ENCODE data around the gene RAD51AP1.
"Not testable (repeated sequence)": the region's sequence is repeated elsewhere in the genome, so short reads cannot be mapped to it uniquely, and the experiment has no call there.

Gene RAD51AP1, protein sequence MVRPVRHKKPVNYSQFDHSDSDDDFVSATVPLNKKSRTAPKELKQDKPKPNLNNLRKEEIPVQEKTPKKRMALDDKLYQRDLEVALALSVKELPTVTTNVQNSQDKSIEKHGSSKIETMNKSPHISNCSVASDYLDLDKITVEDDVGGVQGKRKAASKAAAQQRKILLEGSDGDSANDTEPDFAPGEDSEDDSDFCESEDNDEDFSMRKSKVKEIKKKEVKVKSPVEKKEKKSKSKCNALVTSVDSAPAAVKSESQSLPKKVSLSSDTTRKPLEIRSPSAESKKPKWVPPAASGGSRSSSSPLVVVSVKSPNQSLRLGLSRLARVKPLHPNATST

DNA sequence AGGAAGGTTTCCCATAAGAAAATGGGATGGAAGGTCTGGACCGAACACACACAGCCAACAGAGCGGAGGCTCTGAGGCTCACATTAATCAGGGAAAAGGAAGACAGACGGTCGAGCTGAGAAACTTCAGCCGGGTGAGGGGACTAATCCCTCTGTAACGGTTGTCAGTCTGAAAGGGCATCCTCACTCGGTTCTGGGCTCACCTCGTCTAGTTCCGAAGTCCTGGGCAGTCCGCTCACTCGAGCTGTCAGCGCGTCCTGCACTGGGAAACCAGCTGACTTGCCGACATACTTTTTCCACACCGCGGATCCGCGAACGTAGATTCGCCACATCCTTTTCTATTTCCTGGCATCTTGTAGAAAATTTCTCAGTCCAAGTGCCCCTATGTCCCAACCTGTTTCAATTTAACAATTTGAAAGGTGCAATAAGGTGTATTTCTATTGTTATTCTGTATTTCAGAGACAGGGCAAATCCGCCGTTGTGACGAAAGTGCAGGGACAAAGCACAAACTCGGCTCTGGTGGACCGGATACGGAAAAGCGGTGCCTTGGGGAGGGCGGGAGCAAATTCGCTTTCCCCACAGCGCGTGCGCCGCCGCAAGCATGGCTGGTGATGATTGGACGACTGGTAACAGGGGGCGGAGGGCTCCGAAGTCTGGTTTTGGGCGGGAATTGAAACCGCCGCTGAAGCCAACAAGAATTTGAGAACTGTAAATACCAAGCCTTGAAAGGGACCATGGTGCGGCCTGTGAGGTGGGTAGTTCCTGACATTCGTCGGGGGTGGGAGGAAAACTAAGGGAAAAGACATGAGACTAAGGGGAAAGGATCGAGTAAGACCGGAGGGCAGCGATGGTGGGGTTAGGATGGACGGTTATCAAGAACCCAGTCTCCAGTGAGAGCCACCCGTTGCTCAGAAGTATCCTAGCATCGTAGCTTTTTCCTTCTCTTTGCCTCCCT lies at the start of gene RAD51AP1:
RAD51AP1 (plus strand) TSS at position 684 of the 954 bp plus-strand sequence; CDS start at position 734, 50 bp downstream.
- peak; percentile 85 to 90 (median 88) for DNase-seq

DNA sequence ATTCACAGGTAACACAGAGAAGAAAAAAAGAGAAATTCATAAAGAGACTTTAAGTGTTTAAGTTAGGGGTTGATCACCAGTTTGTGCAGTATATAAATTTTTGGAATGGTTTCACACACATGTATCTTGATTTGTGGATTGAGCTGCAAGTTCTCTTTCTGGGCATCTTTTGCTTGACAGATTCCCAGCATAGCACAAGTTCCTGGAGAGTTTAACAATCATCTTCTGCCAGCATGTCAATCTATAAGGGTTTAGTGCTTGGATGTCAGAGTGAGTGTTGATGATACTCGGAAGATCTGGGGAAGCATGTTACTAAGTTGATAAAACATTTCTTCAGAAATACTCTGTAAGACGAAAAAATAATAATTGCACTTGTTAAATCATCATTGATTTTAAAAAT lies 49.1 kb upstream of the RAD51AP1 start:
- no peak for DNase-seq

DNA sequence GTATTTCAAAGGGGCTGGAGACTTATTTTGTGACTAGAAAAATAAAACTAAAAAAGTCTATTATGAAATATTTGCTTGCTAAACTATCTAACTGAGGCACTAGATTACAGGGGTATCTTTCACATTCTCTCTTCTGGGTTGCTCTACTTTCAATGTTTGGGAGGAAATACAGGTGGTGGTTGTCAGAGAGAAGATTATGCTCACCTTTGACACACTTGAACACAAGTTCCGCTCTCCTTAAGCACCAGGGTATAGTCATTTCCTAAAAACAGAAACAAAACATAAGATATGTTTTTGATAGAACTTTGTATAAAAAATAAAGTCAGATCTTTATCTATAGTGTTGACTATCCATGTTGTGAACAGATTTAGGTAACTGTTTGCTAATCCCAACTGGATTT lies 47.7 kb upstream of the RAD51AP1 start:
- DNase-seq: no peak

DNA sequence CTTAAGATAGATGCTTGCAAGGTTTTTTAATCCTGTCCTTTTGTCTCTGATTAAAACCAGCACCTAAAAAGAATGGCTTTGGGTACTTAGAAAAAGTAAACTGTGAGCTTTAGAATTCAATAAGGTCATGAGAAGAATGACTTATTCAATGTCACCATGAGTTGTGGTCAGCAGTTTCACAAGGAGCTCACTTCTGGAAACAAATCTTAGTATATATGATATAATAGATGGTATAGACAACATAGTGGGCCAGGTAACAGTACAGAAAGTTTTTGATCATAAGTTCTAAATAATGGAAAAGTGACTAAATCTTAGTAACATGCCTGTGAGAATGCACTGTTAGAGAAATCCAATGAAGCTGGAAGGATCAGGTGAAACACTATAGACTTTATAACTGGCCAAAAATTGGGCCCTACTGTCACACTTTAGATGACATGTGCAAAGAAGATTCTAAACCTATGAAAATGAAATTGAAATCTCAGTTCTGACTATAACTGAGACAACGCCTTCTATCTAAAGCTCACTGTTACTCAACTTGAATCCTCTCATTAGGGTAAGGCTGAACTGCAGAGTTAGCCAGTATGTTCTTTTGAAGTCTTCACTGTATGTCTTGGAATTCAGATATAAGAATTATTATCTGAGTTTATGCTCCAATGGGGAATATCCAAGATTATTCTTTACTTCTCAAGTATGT lies 42.4 kb upstream of the RAD51AP1 start:
- DNase-seq: no peak

DNA sequence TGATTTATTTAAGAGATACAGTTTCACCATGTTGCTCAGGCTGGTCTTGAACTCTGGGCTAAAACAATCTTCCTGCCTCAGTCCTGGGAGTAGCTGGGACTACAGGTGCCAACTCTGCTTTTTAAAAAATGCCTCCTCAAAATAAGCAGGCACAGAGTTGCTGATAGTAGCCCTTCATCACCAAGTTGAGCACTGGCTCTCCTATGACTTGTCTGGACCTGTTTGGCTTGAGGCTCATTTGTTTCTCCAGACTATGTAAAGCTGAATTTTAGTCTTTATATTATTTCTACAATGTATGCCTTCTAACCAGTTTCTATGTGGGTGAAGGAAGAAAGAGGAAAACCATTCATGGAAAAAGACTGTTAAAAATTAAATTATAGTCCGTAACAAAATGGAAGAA lies 39.5 kb upstream of the RAD51AP1 start:
- no peak for DNase-seq

DNA sequence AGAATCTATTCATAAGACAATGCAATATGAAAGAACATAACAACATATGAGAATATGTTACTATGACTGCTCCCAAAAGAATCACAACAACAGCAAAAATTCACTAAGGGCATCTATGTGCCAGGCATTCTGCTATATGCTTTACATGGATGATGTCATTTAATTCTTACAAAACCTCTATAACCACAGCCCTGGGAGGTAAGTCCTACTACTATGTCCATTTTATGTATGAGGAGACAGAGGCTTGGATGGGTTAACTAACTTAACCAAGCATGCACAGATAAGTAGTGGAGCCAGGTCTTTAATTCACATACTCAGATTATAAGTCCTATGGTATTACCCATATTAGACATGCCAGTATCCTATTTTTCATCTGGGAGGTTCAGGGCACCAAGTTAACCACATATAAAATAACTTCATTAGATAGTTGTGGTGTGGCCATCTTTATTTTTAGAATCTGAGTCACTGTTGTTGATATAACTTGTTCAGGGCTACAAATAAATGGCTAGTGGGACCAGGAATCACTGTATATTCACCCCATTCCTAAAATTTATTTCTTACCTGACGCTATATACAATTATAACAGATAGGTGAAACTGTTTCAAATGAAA lies 33.2 kb upstream of the RAD51AP1 start:
- DNase-seq: no peak

DNA sequence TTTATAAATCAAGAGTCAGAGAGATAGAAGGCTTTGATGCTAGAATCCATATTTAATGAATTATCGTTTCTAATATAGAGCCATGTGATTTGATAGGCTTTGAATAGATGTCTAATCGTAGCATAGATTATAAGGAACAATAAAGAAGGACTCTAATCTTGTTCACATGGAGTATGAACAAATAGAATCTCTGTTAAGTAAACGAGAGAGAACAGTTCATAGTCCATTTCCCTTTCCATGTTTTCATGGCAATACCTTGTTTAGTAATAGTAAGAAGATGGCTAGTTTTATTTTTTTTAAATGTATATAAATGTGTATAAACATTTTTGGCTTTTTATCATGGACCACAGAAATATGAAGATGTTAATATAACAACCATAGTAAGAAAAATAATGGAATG lies 32.3 kb upstream of the RAD51AP1 start:
- no peak for DNase-seq

DNA sequence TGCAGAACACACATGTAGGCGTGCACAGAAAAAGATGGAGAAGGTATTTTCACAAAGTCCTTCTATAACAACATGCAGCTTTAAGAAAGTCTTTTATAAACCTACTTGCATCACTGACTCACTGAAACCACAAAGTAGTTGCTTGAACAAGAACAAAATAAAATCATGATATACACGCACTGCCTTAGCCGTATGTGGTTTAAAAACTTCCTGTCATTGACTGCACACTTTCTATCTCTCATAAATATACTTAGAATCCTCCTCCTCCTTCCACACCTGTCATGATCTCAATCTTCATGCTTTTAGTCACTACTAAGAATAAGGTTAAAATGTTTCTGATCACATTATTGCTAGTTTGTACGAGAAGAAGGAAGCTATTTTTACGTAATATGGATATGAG lies 31.8 kb upstream of the RAD51AP1 start:
- no peak for DNase-seq

DNA sequence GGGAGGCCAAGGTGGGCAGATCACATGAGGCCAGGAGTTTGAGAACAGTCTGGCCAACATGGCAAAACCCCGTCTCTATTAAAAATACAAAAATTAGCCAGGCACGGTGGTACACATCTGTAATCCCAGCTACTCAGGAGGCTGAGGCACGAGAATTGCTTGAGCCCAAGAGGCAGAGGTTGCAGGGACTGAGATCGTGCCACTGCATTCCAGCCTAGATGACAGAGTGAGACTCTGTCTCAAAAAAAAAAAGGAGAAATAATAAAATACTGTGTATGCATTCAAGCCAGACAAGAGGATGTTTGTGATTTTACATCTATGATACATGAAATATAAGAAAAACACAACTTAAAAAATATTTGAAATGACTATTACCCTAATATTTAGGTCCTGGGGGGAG lies 30.2 kb upstream of the RAD51AP1 start:
- not testable (repeated sequence) for DNase-seq

DNA sequence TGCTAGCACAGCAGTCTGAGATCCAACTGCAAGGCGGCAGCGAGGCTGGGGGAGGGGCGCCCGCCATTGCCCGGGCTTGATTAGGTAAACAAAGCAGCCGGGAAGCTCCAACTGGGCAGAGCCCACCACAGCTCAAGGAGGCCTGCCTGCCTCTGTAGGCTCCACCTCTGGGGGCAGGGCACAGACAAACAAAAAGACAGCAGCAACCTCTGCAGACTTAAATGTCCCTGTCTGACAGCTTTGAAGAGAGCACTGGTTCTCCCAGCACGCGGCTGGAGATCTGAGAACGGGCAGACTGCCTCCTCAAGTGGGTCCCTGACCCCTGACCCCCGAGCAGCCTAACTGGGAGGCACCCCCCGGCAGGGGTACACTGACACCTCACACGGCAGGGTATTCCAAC lies 29.4 kb upstream of the RAD51AP1 start:
- DNase-seq: not testable (repeated sequence)

DNA sequence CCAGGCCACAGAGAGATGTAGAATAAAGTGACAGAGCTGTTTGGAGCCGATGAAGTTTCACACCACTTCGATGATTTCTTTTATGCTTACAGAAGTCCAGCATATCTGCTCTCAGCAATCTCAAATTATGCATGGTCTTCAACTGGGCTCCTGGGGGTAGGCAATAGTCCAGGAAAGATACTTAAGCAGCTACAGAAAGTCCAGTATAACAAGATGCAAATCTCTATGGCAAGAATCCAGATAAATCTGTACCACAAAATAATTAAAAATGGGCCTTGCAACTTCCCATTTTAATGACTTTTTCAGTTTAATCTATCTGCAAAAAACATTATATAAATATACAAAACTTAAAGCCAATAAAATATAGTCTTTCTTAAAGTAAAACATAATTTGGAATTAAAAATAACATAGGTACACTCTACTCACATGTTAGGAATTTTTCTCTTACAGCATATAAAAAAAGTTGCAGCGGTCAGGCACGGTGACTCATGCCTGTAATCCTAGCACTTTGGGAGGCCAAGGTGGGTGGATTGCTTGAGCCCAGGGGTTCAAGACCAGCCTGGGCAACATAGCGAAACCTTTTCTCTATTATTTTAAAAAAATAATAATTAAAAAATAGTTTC lies 20.5 kb upstream of the RAD51AP1 start:
- DNase-seq: no peak

DNA sequence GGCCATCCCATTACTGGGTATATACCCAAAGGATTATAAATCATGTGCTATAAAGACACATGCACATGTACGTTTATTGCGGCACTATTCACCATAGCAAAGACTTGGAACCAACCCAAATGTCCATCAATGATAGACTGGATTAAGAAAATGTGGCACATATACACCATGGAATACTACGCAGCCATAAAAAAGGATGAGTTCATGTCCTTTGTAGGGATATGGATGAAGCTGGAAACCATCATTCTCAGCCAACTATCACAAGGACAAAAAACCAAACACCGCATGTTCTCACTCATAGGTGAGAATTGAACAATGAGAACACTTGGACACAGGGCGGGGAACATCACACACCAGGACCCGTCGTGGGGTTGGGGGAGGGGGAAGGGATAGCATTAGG lies 15.2 kb upstream of the RAD51AP1 start:
- not testable (repeated sequence) for DNase-seq

DNA sequence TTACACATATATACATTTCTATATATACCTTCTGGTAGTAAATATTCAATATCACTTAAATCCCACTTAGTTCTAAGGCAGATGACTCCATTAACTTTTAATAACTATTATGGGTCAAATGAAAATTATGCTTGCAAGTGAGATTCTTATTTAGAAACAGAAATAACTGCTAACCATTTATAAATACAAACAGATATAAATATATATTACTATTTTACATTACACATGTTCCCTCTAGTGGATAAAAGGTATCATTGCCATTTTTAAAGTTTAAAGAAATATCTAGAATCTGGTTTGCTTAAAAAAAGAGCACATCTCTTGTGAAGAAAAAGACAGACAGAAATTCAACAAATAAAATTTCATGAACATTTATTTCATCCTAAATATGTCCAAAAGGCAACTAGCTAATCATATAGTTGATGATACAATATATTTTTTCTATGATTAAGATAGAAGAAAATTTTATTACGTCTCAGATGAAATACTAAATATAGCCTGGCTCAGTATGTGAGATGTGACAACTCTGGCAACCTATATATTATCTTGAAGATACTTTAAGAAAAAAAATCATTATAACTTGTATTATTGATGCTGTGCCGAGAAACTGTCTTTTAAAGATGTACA lies 11.7 kb upstream of the RAD51AP1 start:
- DNase-seq: no peak

DNA sequence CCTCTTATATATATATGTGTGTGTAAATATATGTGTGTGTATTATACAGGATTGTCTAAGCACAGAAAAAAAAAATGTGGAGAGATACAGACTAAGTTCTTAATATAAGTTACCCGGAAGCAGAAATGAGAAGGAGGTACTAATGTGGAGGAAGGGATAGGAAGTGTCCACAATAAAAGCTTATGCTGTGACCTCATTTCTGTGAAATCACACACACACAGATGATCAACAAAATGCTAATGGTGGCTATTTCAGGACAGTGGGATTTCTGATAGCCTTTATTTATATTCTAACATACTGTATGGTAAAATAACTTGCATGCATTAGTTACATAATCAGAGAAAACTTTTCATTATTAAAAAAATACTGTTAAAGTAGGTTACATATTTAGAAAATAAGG lies 8.5 kb upstream of the RAD51AP1 start:
- no peak for DNase-seq

DNA sequence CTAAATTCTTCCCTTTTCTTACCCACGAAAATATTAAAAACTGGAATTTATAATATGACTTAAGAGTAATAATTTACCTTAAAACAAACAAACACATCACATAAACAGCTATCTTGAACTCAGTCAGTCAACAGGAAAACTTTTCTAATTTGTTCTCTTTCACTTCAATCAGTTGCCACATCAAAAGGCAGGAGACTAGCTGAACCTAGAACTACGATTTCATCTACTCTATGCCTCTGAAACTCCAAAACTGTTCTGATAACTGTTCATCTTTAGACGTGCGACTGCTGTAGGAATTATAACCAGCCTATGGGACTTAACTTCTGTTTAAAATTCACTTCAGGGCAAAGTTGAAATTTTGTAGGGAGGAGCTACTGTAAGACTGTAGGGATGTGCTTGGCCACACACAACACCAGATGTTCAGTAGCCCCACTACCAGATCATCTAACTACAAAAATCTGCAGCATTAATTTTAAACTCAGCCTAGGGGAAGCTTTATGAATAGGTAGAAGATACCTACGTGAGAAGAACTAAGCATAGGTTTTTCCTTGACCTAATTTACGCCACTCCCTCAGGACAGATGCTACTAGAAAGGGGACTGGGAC lies 7.6 kb upstream of the RAD51AP1 start:
- no peak for DNase-seq

DNA sequence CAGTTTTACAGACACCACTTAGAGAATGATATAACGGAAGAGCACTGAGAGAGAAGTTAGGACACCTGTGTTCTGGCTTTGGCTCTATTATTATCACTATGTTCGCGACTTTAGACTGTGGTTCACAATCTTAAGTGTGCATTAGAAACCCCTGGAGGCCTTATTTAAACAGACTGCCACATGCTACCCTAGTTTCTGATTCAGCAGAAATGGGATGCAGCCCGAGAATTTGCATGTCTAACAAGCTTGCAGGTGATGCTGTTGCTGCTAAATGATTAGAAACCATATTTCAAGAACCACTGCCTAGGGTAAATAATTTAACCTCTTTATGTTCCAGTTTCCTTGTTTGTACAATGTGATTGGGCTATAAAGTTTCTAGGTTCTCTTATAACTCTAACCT lies 3.6 kb upstream of the RAD51AP1 start:
- no peak for DNase-seq

DNA sequence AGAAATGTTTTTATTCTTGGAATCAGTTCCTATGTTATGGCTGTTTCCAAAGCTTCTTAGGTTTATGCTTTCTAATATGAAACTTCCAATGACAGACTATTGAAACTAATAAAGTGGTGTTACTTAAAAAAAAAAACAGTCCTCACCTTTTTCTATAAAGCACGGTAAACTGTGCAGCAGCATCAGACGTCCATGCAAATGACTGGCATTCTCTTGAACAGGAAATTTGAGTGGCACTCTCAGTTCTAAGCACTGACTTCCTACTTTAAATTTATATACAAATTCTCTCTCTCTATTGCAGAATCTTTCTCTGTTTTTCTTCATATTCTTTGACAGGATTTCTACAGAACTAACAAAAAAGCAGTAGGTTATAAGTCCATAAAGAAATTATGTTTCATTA lies 2.8 kb upstream of the RAD51AP1 start:
- no peak for DNase-seq

DNA sequence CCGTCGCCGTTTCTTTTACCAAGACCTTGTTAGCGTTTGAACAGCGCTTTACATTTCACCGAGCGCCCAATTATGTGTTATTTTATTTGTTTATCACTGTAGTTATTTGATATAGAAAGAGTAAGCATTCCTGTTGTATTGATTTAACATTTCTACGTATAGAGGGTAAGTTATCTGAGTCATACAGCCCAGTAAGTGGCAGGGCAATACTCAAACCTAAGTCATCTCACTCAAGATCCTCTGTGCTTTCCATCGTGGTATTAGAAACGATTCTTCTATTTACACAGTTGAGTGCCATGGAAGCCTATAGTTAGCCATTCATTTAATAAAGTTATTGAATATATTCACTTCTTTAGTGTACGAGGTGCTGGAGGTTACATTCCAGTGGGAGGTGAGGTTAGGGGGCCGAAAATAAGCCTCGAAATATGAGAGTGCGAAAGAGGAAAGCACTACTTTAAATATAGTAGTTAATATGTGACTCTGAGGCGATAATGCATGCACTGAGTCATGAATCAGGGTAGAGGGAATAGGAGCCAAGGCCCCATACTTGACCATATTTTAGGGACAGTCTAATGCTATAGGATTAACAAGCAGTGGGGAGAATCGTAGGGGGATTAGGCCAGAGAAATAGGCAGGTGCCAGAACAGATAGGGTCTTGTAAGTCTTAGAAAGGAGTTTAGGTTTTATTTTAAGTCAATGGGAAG lies 629 bp downstream of the RAD51AP1 start:
- no peak for DNase-seq

DNA sequence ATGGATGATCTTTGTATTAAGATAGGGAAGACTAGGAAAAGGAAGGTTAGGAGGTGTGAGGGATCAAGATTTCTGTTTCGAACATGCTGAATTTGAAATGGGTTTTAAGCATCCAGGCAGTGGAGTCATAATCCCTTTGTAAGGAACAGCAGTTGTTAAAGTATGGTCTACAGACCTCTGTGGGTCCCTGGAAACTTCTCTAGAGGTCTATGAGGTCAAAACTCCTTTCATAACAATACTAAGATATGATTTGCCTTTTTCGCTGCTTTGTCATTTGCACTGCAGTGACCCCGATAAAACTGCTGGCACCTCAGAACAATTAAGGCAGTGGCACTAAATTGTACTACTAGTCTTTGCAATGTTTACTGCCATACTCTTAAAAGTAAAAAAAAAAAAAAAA lies 1.5 kb downstream of the RAD51AP1 start:
- DNase-seq: no peak

DNA sequence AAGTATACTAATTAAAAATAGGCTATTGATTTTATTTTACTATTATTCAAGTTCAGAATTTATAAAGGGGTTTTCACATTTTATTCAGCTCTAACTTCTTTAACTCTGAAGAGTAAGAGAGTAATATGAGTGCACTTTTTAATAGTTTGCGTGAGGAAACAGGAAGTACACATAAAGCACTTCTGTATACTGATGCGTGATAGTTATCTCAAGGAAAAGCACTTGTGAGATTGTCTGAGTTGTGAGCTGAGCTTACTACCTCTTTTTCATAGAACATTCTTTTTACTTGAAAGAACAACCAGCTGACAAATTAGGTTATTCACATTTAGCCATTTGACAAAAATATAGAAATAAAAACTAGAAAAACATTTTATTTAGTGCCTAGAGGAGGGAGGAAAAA lies 1.9 kb downstream of the RAD51AP1 start:
- DNase-seq: no peak

DNA sequence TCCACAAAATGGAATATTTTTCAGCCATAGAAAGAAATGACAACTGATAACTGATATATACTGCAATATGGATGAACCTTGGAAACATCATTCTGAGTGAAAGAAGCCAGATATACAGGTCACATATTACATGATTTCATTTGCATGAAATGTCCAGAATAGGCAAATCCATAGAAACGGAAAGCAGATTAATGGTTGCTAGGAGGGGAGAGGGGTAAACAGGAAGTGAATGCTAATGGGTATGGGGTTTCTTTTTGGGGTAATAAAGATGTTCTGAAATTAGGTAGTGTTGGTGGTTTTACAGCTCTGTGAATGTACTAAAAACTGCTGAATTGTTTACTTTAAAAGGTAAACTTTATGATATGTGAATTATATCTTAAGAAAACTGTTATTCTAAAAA lies 6.5 kb downstream of the RAD51AP1 start:
- no peak for DNase-seq

Data from activated CD4-positive, CD25-positive, alpha-beta regulatory T cell (primary cell).